A549 (cell line): ENCODE results near the gene WNT3A. TPM values are rescaled to one million over a fixed set of nuclear protein-coding genes. Genes with fewer than 3 reads are reported as not detected.

Experiments
- ATAC-seq, 2 experiments: fragments of 200-7000 bp in 1 of 2; fragments of >200 bp in 1 of 2; cut with Nextera tagmentation in 1 of 2; cut with Tn5 transposase in 1 of 2; 3 replicates each; pipeline versions ENCODE4 v1.8.0 to v1.9.1; 2018 to 2020; ENCODE audit warnings: mild to moderate bottlenecking in 1 of 2, moderate library complexity in 1 of 2
- CTCF ChIA-PET: fragments of 300-600 bp; sonication (Branson Sonifier 250); formaldehyde crosslinking; extraction: SDS; loops from one replicate; lab custom pipeline; 2021; ENCODE audit warnings: antibody characterized with exemption, inconsistent platforms; lab: Yijun Ruan, JAX
- POLR2A ChIA-PET: fragments of 350-600 bp; formaldehyde crosslinking; extraction: SDS; loops from one replicate; lab custom pipeline; 2021; ENCODE audit warnings: antibody characterized with exemption, inconsistent platforms; lab: Yijun Ruan, JAX
- DNase-seq, 2 experiments: peaks; one replicate each; pipeline versions ENCODE4 v3.0.0 to v3.0.0-alpha.2; 2011 to 2016; ENCODE audit warnings: low read depth in 1 of 2, low spot score in 1 of 2
- FAIRE-seq: peaks from 2 replicates; lab custom pipeline; 2011; peaks lifted over from hg19 to GRCh38; lab: Jason Lieb, UNC
- H3K27ac ChIP-seq, 2 experiments: fragments of >200 bp; sonication (Bioruptor Twin); formaldehyde crosslinking; 3 replicates each; pipeline ENCODE4 v1.5.1; 2016 to 2017
- H3K4me1 ChIP-seq: fragments of >200 bp; sonication (Bioruptor Twin); formaldehyde crosslinking; 3 replicates; pipeline ENCODE4 v1.6.1; 2016
- H3K4me2 ChIP-seq: fragments of >200 bp; sonication (Bioruptor Twin); formaldehyde crosslinking; 3 replicates; pipeline ENCODE4 v1.6.1; 2016
- H3K4me3 ChIP-seq: fragments of >200 bp; sonication (Bioruptor Twin); formaldehyde crosslinking; 3 replicates; pipeline ENCODE4 v1.5.1; 2016
- H3K9me3 ChIP-seq: fragments of >200 bp; sonication (Bioruptor Twin); formaldehyde crosslinking; 3 replicates; pipeline ENCODE4 v1.6.1; 2016
- BHLHE40 ChIP-seq: IDR thresholded peaks from 2 replicates; pipeline ENCODE4 v1.6.1; 2012; ENCODE audit warnings: low read depth, low read length, inconsistent platforms
- CEBPB ChIP-seq, 2 experiments: fragments of >200 bp in 1 of 2; sonication (Bioruptor Twin) in 1 of 2; formaldehyde crosslinking in 1 of 2; IDR thresholded peaks; 2 replicates each; pipeline ENCODE4 v1.6.1; 2012 to 2016
- CHD2 ChIP-seq: fragments of 150-350 bp; IDR thresholded peaks from 2 replicates; pipeline ENCODE4 v1.6.1; 2014; ENCODE audit warnings: low read length; ENCODE audit not compliant: partially characterized antibody
- EHF ChIP-seq: fragments of 250-450 bp; sonication (Bioruptor Pico); IDR thresholded peaks from 2 replicates; pipeline ENCODE4 v1.5.0; 2020; ENCODE audit warnings: mild to moderate bottlenecking
- EP300 ChIP-seq, 2 experiments: fragments of >200 bp; sonication (Bioruptor Twin); formaldehyde crosslinking; IDR thresholded peaks; 2 replicates in 1 of 2; 3 replicates in 1 of 2; pipeline ENCODE4 v1.6.1; 2016 to 2017
- ESRRA ChIP-seq: fragments of 150-350 bp; IDR thresholded peaks from 2 replicates; pipeline ENCODE4 v1.6.1; 2014; ENCODE audit warnings: mild to moderate bottlenecking, low read length, borderline replicate concordance
- MAFK ChIP-seq: fragments of 450-650 bp; IDR thresholded peaks from 2 replicates; pipeline ENCODE4 v1.6.1; 2014; ENCODE audit not compliant: partially characterized antibody
- MAZ ChIP-seq: fragments of 150-350 bp; IDR thresholded peaks from 2 replicates; pipeline ENCODE4 v1.6.1; 2014; ENCODE audit warnings: antibody characterized with exemption, low read depth, low read length, borderline replicate concordance
- MYC ChIP-seq: IDR thresholded peaks from 2 replicates; pipeline ENCODE4 v1.6.1; 2012; ENCODE audit warnings: mild to moderate bottlenecking, inconsistent platforms, low read length, improper control_type of control experiment, borderline replicate concordance
- POLR2A ChIP-seq: IDR thresholded peaks from 2 replicates; pipeline ENCODE4 v1.6.1; 2012; ENCODE audit warnings: mild to moderate bottlenecking, low read length
- POLR2AphosphoS2 ChIP-seq: conservative IDR thresholded peaks from 2 replicates; pipeline ENCODE4 v1.6.1; 2012; ENCODE audit warnings: low read length, improper control_type of control experiment, inconsistent platforms
- RARB ChIP-seq: fragments of 250-450 bp; sonication (Bioruptor Pico); IDR thresholded peaks from 2 replicates; pipeline ENCODE4 v1.8.0; 2021; ENCODE audit warnings: mild to moderate bottlenecking, moderate library complexity
- RFX5 ChIP-seq: fragments of 450-650 bp; IDR thresholded peaks from 2 replicates; pipeline ENCODE4 v1.7.1; 2014; ENCODE audit warnings: antibody characterized with exemption, mild to moderate bottlenecking, moderate library complexity
- RNF2 ChIP-seq: fragments of 200-600 bp; sonication (generic); IDR thresholded peaks from 2 replicates; pipeline ENCODE4 v1.6.1; 2016; ENCODE audit warnings: low read depth, mild to moderate bottlenecking, antibody characterized with exemption, moderate library complexity, borderline replicate concordance
- TFCP2L1 ChIP-seq: fragments of 250-450 bp; sonication (Bioruptor Pico); IDR thresholded peaks from 2 replicates; pipeline ENCODE4 v1.5.0; 2021; ENCODE audit warnings: mild to moderate bottlenecking
- TP53 ChIP-seq: fragments of 250-450 bp; sonication (Bioruptor Pico); IDR thresholded peaks from 2 replicates; pipeline ENCODE4 v1.5.0; 2021; ENCODE audit warnings: mild to moderate bottlenecking, moderate library complexity
- ZSCAN20 ChIP-seq: fragments of 250-450 bp; sonication (Bioruptor Pico); IDR thresholded peaks from 2 replicates; pipeline ENCODE4 v1.8.0; 2022; ENCODE audit warnings: mild to moderate bottlenecking, moderate library complexity
- WGBS: methylation state at CpG from one replicate; pipeline ENCODE4 v1.1.6; 2017; ENCODE audit errors: missing lambda C conversion rate; 5-methylcytosine and 5-hydroxymethylcytosine counted together
- polyA plus RNA-seq, 4 experiments: library from polyadenylated mRNA; depleted of rRNA in 3 of 4; stranded (reverse); fragments of >200 nt; fragmentation: RNase III in 1 of 4; extraction: RNeasy Plus Mini Kit Qiagen cat#74134 plus additional on column Dnase treatment in 1 of 4; gene quantifications; 2 replicates in 3 of 4; 3 replicates in 1 of 4; pipeline ENCODE4 v1.2.3, GENCODE V29; 2011 to 2017
- TF ChIP-seq, protein P1 (sequence below): fragments of 450-650 bp; IDR thresholded peaks from 2 replicates; pipeline ENCODE4 v1.6.1; 2014; ENCODE audit warnings: antibody characterized with exemption
- TF ChIP-seq, protein P2 (sequence below): fragments of 250-450 bp; sonication (Bioruptor Pico); IDR thresholded peaks from 2 replicates; pipeline ENCODE4 v1.5.0; 2021; ENCODE audit warnings: mild to moderate bottlenecking, moderate library complexity, borderline replicate concordance
- TF ChIP-seq, protein P3 (sequence below): fragments of 150-350 bp; IDR thresholded peaks from 2 replicates; pipeline ENCODE4 v1.6.1; 2014; ENCODE audit warnings: low read depth, mild to moderate bottlenecking, low read length
- TF ChIP-seq, protein P4 (sequence below): fragments of 250-450 bp; sonication (Bioruptor Pico); IDR thresholded peaks from 2 replicates; pipeline ENCODE4 v1.5.0; 2020; ENCODE audit warnings: low read depth, mild to moderate bottlenecking, moderate library complexity

The WNT3A gene
- polyA plus RNA-seq, 2 of the 4 experiments (the other 2 are of a cell fraction), result not detected

DNA sequence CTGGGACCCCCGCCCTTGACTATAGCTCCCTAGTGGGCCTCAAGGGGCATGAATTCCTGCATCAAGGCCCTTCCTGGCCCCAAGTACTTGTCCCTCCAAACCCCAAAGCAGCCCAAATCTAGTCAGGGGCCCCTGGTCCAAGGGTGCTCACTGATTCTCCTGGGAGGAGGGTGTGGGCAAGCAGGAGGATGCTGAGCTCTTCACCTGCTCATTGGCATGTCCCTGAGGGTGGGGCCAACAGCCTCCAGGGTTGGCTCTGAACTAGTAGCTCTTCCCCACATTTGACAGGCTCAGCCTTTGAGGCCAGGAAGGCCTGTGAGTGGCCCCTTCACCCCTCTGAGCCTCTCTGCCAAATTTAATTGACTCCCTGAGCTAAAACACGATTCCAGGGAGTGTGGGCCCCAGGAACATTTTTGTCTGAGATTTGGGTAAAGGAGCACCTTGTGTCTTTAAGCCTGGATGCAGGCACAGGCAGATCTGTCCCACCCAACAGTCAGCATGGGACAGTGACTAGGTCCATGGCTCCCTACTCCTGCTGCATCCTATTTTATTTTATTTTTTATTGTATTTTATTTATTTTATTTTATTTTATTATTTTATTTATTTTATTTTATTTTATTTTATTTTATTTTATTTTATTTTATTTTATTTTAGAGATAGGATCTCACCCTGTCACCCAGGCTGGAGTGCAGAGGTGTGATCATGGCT, 48.0 kb upstream of the WNT3A start:
- DNase-seq (no peak), ATAC-seq (no peak), FAIRE-seq (no peak)
- H3K4me1 ChIP-seq, result no peaks in the 10 kb centered on the region
- H3K4me3 ChIP-seq, result no peak overlapping the region
- peaks cover 23% of the 10 kb centered on the region for H3K9me3 ChIP-seq
- H3K4me2 ChIP-seq, result no peak overlapping the region
- TF ChIP-seq TFCP2L1 (CRISPR knock-in tag), result no peak
- TF ChIP-seq, protein P1, sequence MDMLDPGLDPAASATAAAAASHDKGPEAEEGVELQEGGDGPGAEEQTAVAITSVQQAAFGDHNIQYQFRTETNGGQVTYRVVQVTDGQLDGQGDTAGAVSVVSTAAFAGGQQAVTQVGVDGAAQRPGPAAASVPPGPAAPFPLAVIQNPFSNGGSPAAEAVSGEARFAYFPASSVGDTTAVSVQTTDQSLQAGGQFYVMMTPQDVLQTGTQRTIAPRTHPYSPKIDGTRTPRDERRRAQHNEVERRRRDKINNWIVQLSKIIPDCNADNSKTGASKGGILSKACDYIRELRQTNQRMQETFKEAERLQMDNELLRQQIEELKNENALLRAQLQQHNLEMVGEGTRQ, result no peak
- TF ChIP-seq MAFK, result no peak
- TF ChIP-seq, protein P2, sequence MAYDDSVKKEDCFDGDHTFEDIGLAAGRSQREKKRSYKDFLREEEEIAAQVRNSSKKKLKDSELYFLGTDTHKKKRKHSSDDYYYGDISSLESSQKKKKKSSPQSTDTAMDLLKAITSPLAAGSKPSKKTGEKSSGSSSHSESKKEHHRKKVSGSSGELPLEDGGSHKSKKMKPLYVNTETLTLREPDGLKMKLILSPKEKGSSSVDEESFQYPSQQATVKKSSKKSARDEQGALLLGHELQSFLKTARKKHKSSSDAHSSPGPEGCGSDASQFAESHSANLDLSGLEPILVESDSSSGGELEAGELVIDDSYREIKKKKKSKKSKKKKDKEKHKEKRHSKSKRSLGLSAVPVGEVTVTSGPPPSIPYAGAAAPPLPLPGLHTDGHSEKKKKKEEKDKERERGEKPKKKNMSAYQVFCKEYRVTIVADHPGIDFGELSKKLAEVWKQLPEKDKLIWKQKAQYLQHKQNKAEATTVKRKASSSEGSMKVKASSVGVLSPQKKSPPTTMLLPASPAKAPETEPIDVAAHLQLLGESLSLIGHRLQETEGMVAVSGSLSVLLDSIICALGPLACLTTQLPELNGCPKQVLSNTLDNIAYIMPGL (CRISPR knock-in tag), result no peak
- no peak for TF ChIP-seq RNF2
- no peak for TF ChIP-seq RARB
- TF ChIP-seq EP300 (IDR thresholded peaks at IDR 0.05), result no peak
- no peak for TF ChIP-seq BHLHE40
- TF ChIP-seq RFX5, result no peak
- TF ChIP-seq, protein P3, sequence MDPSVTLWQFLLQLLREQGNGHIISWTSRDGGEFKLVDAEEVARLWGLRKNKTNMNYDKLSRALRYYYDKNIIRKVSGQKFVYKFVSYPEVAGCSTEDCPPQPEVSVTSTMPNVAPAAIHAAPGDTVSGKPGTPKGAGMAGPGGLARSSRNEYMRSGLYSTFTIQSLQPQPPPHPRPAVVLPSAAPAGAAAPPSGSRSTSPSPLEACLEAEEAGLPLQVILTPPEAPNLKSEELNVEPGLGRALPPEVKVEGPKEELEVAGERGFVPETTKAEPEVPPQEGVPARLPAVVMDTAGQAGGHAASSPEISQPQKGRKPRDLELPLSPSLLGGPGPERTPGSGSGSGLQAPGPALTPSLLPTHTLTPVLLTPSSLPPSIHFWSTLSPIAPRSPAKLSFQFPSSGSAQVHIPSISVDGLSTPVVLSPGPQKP, result no peak
- no peak for TF ChIP-seq TP53 (CRISPR knock-in tag)
- WGBS, result 12% methylated on average over 2 of the region's 2 CpGs
- H3K27ac ChIP-seq, result no peak overlapping the region
- POLR2A ChIA-PET, result no interaction called here
- CTCF ChIA-PET, result interaction anchor here (0.8 to 1.0 kb wide), 2 partner anchors 171 to 196 kb away, joined by 3 read pairs; no protein-coding TSS in a partner anchor

DNA sequence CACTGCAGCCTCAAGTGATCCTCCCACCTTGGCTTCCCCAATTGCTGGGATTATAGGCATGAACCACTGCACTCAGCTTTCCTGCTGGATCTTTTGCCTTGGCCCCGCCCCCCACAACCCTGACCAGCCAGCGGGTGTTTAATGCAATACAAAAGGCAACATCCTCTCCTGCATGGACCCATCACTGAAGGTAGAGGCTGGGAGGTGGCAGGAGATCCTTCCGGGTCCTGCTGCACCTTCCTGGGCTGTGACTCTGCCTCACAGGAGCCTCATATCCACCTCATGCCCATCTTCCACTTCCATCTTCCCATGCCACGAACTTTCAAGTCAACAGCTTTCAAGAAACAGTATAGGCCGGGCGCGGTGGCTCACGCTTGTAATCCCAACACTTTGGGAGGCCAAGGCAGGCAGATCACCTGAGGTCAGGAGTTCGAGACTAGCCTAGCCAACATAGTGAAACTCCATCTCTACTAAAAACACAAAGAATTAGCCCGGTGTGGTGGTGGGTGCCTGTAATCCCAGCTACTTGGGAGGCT, 47.4 kb upstream of the WNT3A start:
- no peak for FAIRE-seq
- POLR2A ChIA-PET, result no interaction called here

More for the DNA sequence above, 47.4 kb upstream of the WNT3A start:
- no peak for DNase-seq
- no peak for TF ChIP-seq POLR2A
- TF ChIP-seq, protein P4, sequence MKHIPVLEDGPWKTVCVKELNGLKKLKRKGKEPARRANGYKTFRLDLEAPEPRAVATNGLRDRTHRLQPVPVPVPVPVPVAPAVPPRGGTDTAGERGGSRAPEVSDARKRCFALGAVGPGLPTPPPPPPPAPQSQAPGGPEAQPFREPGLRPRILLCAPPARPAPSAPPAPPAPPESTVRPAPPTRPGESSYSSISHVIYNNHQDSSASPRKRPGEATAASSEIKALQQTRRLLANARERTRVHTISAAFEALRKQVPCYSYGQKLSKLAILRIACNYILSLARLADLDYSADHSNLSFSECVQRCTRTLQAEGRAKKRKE (CRISPR knock-in tag), result no peak
- TF ChIP-seq ESRRA, result no peak
- TF ChIP-seq CEBPB (IDR thresholded peaks at IDR 0.05), result no peak
- no peak for TF ChIP-seq EHF (CRISPR knock-in tag)
- TF ChIP-seq RNF2, result no peak
- TF ChIP-seq MYC, result no peak
- TF ChIP-seq MAFK, result no peak
- TF ChIP-seq ZSCAN20 (CRISPR knock-in tag), result no peak
- TF ChIP-seq CHD2, result no peak
- no peak for TF ChIP-seq POLR2AphosphoS2
- no peak for TF ChIP-seq MAZ
- no peak for ATAC-seq
- Histone ChIP-seq H3K4me1 (no peaks in the 10 kb centered on the region), H3K27ac (no peak overlapping the region), H3K4me3 (no peak overlapping the region), H3K4me2 (no peak overlapping the region), H3K9me3 (peaks cover 23% of the 10 kb centered on the region)
- CTCF ChIA-PET, result interaction anchor here (0.7 to 1.0 kb wide), 3 partner anchors 40 to 196 kb away, joined by 3 read pairs; no protein-coding TSS in a partner anchor
- 65% methylated on average over 10 of the region's 10 CpGs for WGBS
